ENCODE data around the gene METAP1D. TPM values are rescaled to one million over a fixed set of nuclear protein-coding genes. Genes with fewer than 3 reads are reported as not detected.

Gene METAP1D
- total RNA-seq, 1 experiment from 2014 or later, result 5.2 TPM

- WGBS (ENCODE audit: extremely low coverage, insufficient read length, low lambda C conversion rate), result no CpG with 5 or more reads among the region's 5 CpGs
- Mint-ChIP-seq H3K27me3 (ENCODE audit: low read depth) (peaks cover 22% of the 10 kb centered on the region), H3K9me3 (no peaks in the 10 kb centered on the region), H3K4me3 (no peak overlapping the region), H3K36me3 (ENCODE audit: insufficient read depth in 1 of 3, low read depth in 3 of 3) (no peaks in the 10 kb centered on the region), H3K4me1 (peaks cover 11 to 12% of the 10 kb centered on the region in 2 experiments), H3K27ac (no peak overlapping the region)
- Histone ChIP-seq H2BK20ac (ENCODE audit: low read depth, low read length, poor library complexity, severe bottlenecking) (no peak overlapping the region), H2BK5ac (ENCODE audit: insufficient read length, low read length) (no peak overlapping the region), H3K9me3 (ENCODE audit: control insufficient read depth, low read depth, low read length) (no peaks in the 10 kb centered on the region), H2BK120ac (ENCODE audit: low read depth, low read length, poor library complexity, severe bottlenecking) (no peak overlapping the region), H2BK15ac (ENCODE audit: low read depth, low read length) (no peak overlapping the region), H2BK12ac (ENCODE audit: insufficient read length, low read depth, low read length) (no peak overlapping the region), H3T11ph (ENCODE audit: low read length) (no peak overlapping the region), H4K5ac (ENCODE audit: insufficient read length, low read depth, low read length) (no peak overlapping the region), H3K79me1 (ENCODE audit: insufficient read depth, low read depth, low read length, poor library complexity, severe bottlenecking) (no peaks in the 10 kb centered on the region), H3K18ac (ENCODE audit: insufficient read length, low read depth, low read length) (no peak overlapping the region), H2AK5ac (ENCODE audit: insufficient read length, low read length) (no peak overlapping the region), H2AFZ (ENCODE audit: low read length) (no peak overlapping the region), H3K4me1 (ENCODE audit: insufficient read depth, low read length) (no peaks in the 10 kb centered on the region), H3K23me2 (ENCODE audit: insufficient read length, low read depth, low read length, poor library complexity, severe bottlenecking) (no peaks in the 10 kb centered on the region), H3K4ac (ENCODE audit: low read depth, low read length) (no peak overlapping the region), H3K14ac (ENCODE audit: insufficient read depth, low read length) (no peak overlapping the region), H4K91ac (ENCODE audit: insufficient read length, low read depth, low read length) (no peak overlapping the region), H3K27ac (ENCODE audit: insufficient read length, low read depth, low read length) (no peak overlapping the region), H4K20me1 (ENCODE audit: control insufficient read depth, insufficient read depth, insufficient read length) (no peaks in the 10 kb centered on the region), H3K27me3 (ENCODE audit: insufficient read depth, low read length) (no peaks in the 10 kb centered on the region), H3K9ac (ENCODE audit: extremely low read depth, insufficient read length, low read length) (no peak overlapping the region), H3K79me2 (ENCODE audit: insufficient read depth, low read length) (no peaks in the 10 kb centered on the region), H3K56ac (ENCODE audit: insufficient read length, low read depth, low read length) (no peak overlapping the region), H3K4me2 (ENCODE audit: insufficient read depth, insufficient read length, low read length) (no peak overlapping the region), H3K23ac (ENCODE audit: insufficient read length, low read depth, low read length) (no peak overlapping the region), H4K8ac (replicated peaks; ENCODE audit: insufficient read length, low read depth, low read length) (no peak overlapping the region)
- TF ChIP-seq CTCF (conservative IDR thresholded peaks at IDR 0.05), result no peak
- no peak for DNase-seq
These were observed 4.2 kb upstream of the METAP1D start for GRCh38 chr2:171995586-171995985.
